ENCODE results near the gene CACNB4.
"Not testable (repeated sequence)": the region's sequence is repeated elsewhere in the genome, so short reads cannot be mapped to it uniquely, and the experiment has no call there.

CACNB4 gene

GRCh38 chr2:152019732-152020131 is 79.1 kb downstream of the CACNB4 start:
- no peak for DNase-seq (ENCODE audit: low read depth)

GRCh38 chr2:152016181-152017120 is 82.4 kb downstream of the CACNB4 start:
- no peak for DNase-seq (ENCODE audit: low read depth)

- no peak for DNase-seq (ENCODE audit: low read depth)
Measured at GRCh38 chr2:152015552-152015951, 83.3 kb downstream of the CACNB4 start.

GRCh38 chr2:152012697-152013096 is 86.1 kb downstream of the CACNB4 start:
- DNase-seq (ENCODE audit: low read depth): no peak

GRCh38 chr2:152011724-152012123 is 87.1 kb downstream of the CACNB4 start:
- DNase-seq (ENCODE audit: low read depth): no peak

GRCh38 chr2:152005607-152006006 is 93.2 kb downstream of the CACNB4 start:
- DNase-seq (ENCODE audit: low read depth): no peak

- DNase-seq (ENCODE audit: low read depth): not testable (repeated sequence)
Measured at GRCh38 chr2:152003283-152003682, 95.6 kb downstream of the CACNB4 start.

GRCh38 chr2:151999053-151999452 is 99.8 kb downstream of the CACNB4 start:
- peak; percentile 11 for DNase-seq (ENCODE audit: low read depth)

- no peak for DNase-seq (ENCODE audit: low read depth)
Measured at GRCh38 chr2:151996243-151997003, 102.4 kb downstream of the CACNB4 start.

GRCh38 chr2:151995161-151995557 is 103.7 kb downstream of the CACNB4 start:
- DNase-seq (ENCODE audit: low read depth): no peak

- DNase-seq (ENCODE audit: low read depth): not testable (repeated sequence)
Measured at GRCh38 chr2:151994178-151994577, 104.7 kb downstream of the CACNB4 start.

- no peak for DNase-seq (ENCODE audit: low read depth)
Measured at GRCh38 chr2:151991010-151991409, 107.8 kb downstream of the CACNB4 start.

GRCh38 chr2:151989378-151989777 is 109.5 kb downstream of the CACNB4 start:
- no peak for DNase-seq (ENCODE audit: low read depth)

GRCh38 chr2:151987484-151987883 is 111.4 kb downstream of the CACNB4 start:
- no peak for DNase-seq (ENCODE audit: low read depth)

- no peak for DNase-seq (ENCODE audit: low read depth)
Measured at GRCh38 chr2:151984424-151985083, 114.3 kb downstream of the CACNB4 start.

GRCh38 chr2:151983221-151983620 is 115.6 kb downstream of the CACNB4 start:
- DNase-seq (ENCODE audit: low read depth): no peak

GRCh38 chr2:151981886-151982285 is 117.0 kb downstream of the CACNB4 start:
- no peak for DNase-seq (ENCODE audit: low read depth)

- DNase-seq (ENCODE audit: low read depth): no peak
Measured at GRCh38 chr2:151979694-151980093, 119.2 kb downstream of the CACNB4 start.

GRCh38 chr2:151978709-151979108 is 120.1 kb downstream of the CACNB4 start:
- DNase-seq (ENCODE audit: low read depth): no peak

- no peak for DNase-seq (ENCODE audit: low read depth)
Measured at GRCh38 chr2:151977631-151978030, 121.2 kb downstream of the CACNB4 start.

GRCh38 chr2:151976945-151977353 is 121.9 kb downstream of the CACNB4 start:
- no peak for DNase-seq (ENCODE audit: low read depth)

Data from stimulated activated CD8-positive, alpha-beta memory T cell treated with anti-CD3 and anti-CD28 coated beads, Interleukin-4, amount 100 ng/mL, for 24 hours (primary cell).